ENCODE results near the gene CPNE4. TPM values are rescaled to one million over a fixed set of nuclear protein-coding genes. Genes with fewer than 3 reads are reported as not detected.
"Not testable (repeated sequence)": the region's sequence is repeated elsewhere in the genome, so short reads cannot be mapped to it uniquely, and the experiment has no call there.

The CPNE4 gene
- total RNA-seq, 1 experiment from 2014 or later = not detected

DNA sequence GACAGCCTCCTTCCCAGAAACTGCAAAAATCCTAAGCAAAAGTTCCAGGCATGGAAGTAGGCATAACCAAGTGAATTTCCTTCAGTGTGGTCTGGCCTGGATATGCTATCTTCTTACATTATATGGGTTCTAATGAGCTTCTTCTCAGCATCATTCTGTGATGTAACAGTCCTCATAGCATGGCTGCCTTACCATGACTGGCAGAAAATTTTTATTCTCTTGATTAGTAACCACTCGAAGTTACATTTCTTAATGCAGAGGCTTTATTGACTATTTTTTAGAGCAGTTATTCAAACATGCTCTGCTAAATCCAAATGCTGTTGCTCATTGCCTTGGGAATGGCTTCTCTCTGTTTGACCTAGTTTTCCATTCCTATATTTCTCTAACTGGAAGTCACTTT is 21.1 kb upstream of the CPNE4 start:
- Histone ChIP-seq H3K36me3 (ENCODE audit: insufficient read depth, low read length) (no peaks in the 10 kb centered on the region), H3K9me2 (replicated peaks; ENCODE audit: insufficient read depth, low read length) (no peaks in the 10 kb centered on the region), H3K4me2 (ENCODE audit: low read depth, low read length, poor library complexity, severe bottlenecking) (no peak overlapping the region), H3K27ac (ENCODE audit: low read length) (no peak overlapping the region), H3K27me3 (ENCODE audit: low read length) (no peaks in the 10 kb centered on the region), H3K4me1 (ENCODE audit: low read length) (no peaks in the 10 kb centered on the region), H3K9me3 (ENCODE audit: low read length) (no peaks in the 10 kb centered on the region), H2AFZ (ENCODE audit: low read length) (no peak overlapping the region), H3K79me2 (ENCODE audit: low read length) (no peaks in the 10 kb centered on the region), H3K4me3 (ENCODE audit: low read length) (no peak overlapping the region), H4K20me1 (ENCODE audit: insufficient read depth, low read depth, low read length) (no peaks in the 10 kb centered on the region), H3K9ac (ENCODE audit: low read length) (no peak overlapping the region)
- DNase-seq = no peak

DNA sequence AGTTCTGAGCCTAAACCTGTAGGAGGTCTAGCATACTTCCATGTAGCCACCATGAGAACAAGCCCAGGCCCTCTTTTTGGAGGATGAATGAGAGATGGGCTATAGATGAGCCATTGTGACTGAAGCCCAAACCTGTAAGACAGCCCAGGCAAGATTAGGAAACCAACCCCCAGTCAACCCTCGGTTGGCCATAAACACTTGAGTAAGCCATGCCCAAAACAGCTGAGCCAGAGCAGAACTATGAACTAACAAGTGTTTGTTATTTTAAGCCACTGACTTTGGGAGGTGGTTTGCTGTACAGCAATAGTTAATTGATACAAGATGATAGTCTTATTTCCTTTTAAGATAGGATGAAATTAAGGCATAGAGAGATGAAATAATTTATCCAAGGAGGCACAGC is 12.4 kb upstream of the CPNE4 start:
- Histone ChIP-seq H3K27me3 (ENCODE audit: low read length) (no peaks in the 10 kb centered on the region), H3K4me1 (ENCODE audit: low read length) (no peaks in the 10 kb centered on the region), H3K4me3 (ENCODE audit: low read length) (no peak overlapping the region), H3K27ac (ENCODE audit: low read length) (no peak overlapping the region), H4K20me1 (ENCODE audit: insufficient read depth, low read depth, low read length) (no peaks in the 10 kb centered on the region), H3K9ac (ENCODE audit: low read length) (no peak overlapping the region), H3K36me3 (ENCODE audit: insufficient read depth, low read length) (no peaks in the 10 kb centered on the region), H3K79me2 (ENCODE audit: low read length) (no peaks in the 10 kb centered on the region), H3K9me2 (replicated peaks; ENCODE audit: insufficient read depth, low read length) (no peaks in the 10 kb centered on the region), H3K9me3 (ENCODE audit: low read length) (no peaks in the 10 kb centered on the region), H3K4me2 (ENCODE audit: low read depth, low read length, poor library complexity, severe bottlenecking) (no peak overlapping the region), H2AFZ (ENCODE audit: low read length) (no peak overlapping the region)
- no peak for DNase-seq

DNA sequence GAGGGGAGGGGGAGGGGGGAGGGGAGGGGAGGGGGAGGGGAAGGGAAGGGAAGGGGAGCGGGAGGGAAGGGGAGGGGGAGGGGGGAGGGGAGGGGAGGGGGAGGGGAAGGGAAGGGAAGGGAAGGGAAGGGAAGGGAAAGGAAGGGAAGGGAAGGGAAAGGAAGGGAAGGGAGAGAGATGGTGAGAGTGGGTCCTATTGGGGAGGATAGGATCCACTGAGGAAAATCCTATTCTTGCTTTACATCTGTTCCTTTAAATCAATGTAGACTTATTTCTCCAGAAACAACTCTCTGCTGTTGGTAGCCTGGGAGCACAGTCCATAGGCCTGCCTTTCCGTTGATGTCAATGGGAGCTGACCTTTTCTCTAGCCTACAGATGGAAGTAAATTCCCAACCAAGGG is 10.1 kb upstream of the CPNE4 start:
- H3K27me3 ChIP-seq (ENCODE audit: low read length); H3K27ac ChIP-seq (ENCODE audit: low read length); H3K9me2 ChIP-seq (replicated peaks; ENCODE audit: insufficient read depth, low read length); H3K9ac ChIP-seq (ENCODE audit: low read length); H3K4me2 ChIP-seq (ENCODE audit: low read depth, low read length, poor library complexity, severe bottlenecking); H3K79me2 ChIP-seq (ENCODE audit: low read length); H3K4me1 ChIP-seq (ENCODE audit: low read length); H4K20me1 ChIP-seq (ENCODE audit: insufficient read depth, low read depth, low read length); DNase-seq; H3K9me3 ChIP-seq (ENCODE audit: low read length); H3K36me3 ChIP-seq (ENCODE audit: insufficient read depth, low read length); H3K4me3 ChIP-seq (ENCODE audit: low read length); H2AFZ ChIP-seq (ENCODE audit: low read length): not testable (repeated sequence)

DNA sequence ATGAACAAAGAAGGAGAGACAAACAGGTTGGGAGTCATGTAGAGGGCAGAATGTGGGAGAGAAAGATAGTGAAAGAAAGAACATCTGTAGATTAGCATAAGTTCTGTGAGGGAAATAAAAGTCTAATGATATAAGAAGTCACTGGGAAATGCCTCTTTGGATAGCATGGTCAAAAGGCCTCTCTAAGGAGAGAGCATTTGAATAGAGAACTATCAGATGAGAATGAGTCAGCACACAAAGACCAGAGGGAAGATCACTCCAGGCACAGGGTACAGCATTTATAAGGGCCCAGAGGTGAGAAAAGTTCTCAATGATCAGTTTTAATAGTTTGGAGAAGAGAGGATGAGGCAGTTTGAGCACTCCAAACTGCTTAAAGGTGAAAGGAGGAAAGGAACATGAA is 7.9 kb upstream of the CPNE4 start:
- Histone ChIP-seq H3K9me2 (replicated peaks; ENCODE audit: insufficient read depth, low read length) (no peaks in the 10 kb centered on the region), H4K20me1 (ENCODE audit: insufficient read depth, low read depth, low read length) (no peaks in the 10 kb centered on the region), H3K27me3 (ENCODE audit: low read length) (no peaks in the 10 kb centered on the region), H3K4me1 (ENCODE audit: low read length) (no peaks in the 10 kb centered on the region), H3K9ac (ENCODE audit: low read length) (no peak overlapping the region), H3K4me2 (ENCODE audit: low read depth, low read length, poor library complexity, severe bottlenecking) (no peak overlapping the region), H3K36me3 (ENCODE audit: insufficient read depth, low read length) (no peaks in the 10 kb centered on the region), H3K9me3 (ENCODE audit: low read length) (no peaks in the 10 kb centered on the region), H3K79me2 (ENCODE audit: low read length) (no peaks in the 10 kb centered on the region), H3K27ac (ENCODE audit: low read length) (no peak overlapping the region), H3K4me3 (ENCODE audit: low read length) (no peak overlapping the region), H2AFZ (ENCODE audit: low read length) (no peak overlapping the region)
- DNase-seq = peak; percentile 2

DNA sequence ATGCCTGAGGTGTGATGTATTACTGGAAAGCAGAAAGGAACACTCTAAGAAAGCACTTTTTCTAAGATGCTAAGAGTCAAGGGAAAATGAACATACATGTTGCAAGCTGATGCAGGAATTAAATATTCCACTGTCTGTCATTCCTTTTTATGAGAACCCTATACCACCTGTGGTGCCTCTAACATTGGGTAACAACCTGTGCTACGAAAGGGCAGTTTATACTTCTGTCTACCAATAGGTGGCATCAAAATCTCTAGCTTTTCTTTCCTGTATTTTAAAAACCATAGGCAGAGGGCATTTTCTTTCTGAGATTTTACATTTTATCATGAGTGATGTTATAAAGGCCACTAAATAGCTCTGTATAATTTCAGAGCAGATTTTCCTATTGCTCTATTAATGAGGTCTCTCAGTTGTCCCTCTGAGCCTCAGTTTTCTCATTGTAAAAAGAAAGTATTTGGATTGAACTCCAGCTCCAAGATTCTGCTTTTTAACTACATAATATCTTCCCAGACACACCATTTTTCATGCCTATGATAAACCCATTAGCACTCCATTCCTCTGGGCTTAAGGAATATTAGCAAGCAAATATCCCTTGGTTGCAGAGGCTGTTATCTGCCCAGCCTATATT is 3.5 kb upstream of the CPNE4 start:
- Histone ChIP-seq H3K4me1 (ENCODE audit: low read length) (no peaks in the 10 kb centered on the region), H3K4me2 (ENCODE audit: low read depth, low read length, poor library complexity, severe bottlenecking) (no peak overlapping the region), H3K36me3 (ENCODE audit: insufficient read depth, low read length) (no peaks in the 10 kb centered on the region), H4K20me1 (ENCODE audit: insufficient read depth, low read depth, low read length) (no peaks in the 10 kb centered on the region; the same call in 1 of the 2 replicates), H3K27me3 (ENCODE audit: low read length) (no peaks in the 10 kb centered on the region), H2AFZ (ENCODE audit: low read length) (no peak overlapping the region), H3K79me2 (ENCODE audit: low read length) (no peaks in the 10 kb centered on the region), H3K4me3 (ENCODE audit: low read length) (no peak overlapping the region), H3K9me2 (replicated peaks; ENCODE audit: insufficient read depth, low read length) (no peaks in the 10 kb centered on the region), H3K27ac (ENCODE audit: low read length) (no peak overlapping the region), H3K9me3 (ENCODE audit: low read length) (no peaks in the 10 kb centered on the region), H3K9ac (ENCODE audit: low read length) (no peak overlapping the region)
- peak; percentile 73 for DNase-seq

DNA sequence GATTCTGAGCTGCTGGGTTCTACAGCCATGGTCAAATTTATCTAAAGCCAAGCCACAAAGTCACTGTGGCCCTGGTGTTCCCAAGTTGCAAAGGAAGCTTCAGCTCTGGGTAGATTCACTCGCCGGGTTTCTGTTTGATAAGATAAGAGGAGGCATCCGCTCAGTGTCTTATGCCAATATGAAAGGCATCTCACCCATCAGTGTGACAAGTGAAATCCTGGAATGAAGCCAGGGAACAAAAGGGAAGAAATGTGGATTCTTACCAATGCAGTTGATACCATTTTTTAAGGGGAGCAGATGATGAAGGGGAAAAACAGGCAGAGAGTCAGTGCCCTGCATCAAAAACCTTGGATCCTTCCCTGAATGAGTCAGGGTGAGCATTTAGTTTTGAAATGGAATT is 2.8 kb upstream of the CPNE4 start:
- H3K9me2 ChIP-seq (replicated peaks; ENCODE audit: insufficient read depth, low read length) = no peaks in the 10 kb centered on the region
- H3K36me3 ChIP-seq (ENCODE audit: insufficient read depth, low read length) = no peaks in the 10 kb centered on the region
- no peak overlapping the region for H3K4me2 ChIP-seq (ENCODE audit: low read depth, low read length, poor library complexity, severe bottlenecking)
- no peaks in the 10 kb centered on the region for H3K4me1 ChIP-seq (ENCODE audit: low read length)
- H4K20me1 ChIP-seq (ENCODE audit: insufficient read depth, low read depth, low read length) = no peaks in the 10 kb centered on the region; the same call in 1 of the 2 replicates
- H3K4me3 ChIP-seq (ENCODE audit: low read length) = no peak overlapping the region
- H3K79me2 ChIP-seq (ENCODE audit: low read length) = no peaks in the 10 kb centered on the region
- peak; percentile 14 for DNase-seq
- no peak overlapping the region for H3K9ac ChIP-seq (ENCODE audit: low read length)
- H3K27ac ChIP-seq (ENCODE audit: low read length) = no peak overlapping the region
- no peaks in the 10 kb centered on the region for H3K27me3 ChIP-seq (ENCODE audit: low read length)
- no peaks in the 10 kb centered on the region for H3K9me3 ChIP-seq (ENCODE audit: low read length)
- H2AFZ ChIP-seq (ENCODE audit: low read length) = no peak overlapping the region

DNA sequence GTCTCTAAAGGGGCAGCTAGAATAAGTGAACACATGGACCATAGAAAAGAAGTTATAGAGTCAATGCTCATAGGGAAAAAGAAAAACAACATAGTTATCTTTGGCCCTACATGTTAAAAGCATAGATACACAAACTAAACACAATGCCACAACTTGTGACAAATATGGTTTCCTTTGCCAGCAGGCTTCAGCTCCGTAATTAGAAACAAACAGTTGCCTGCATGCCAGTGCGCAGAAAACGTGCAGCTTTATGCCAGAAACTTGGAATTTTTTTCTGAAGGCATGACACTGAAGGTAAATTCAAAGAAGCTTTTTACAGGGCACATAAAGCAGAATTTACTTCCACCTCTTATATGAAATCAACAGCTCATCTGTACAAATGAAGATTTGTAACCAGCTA is 2.2 kb upstream of the CPNE4 start:
- Histone ChIP-seq H3K4me2 (ENCODE audit: low read depth, low read length, poor library complexity, severe bottlenecking) (no peak overlapping the region), H3K27ac (ENCODE audit: low read length) (no peak overlapping the region), H3K9me2 (replicated peaks; ENCODE audit: insufficient read depth, low read length) (no peaks in the 10 kb centered on the region), H3K9ac (ENCODE audit: low read length) (no peak overlapping the region), H3K9me3 (ENCODE audit: low read length) (no peaks in the 10 kb centered on the region), H2AFZ (ENCODE audit: low read length) (no peak overlapping the region), H3K4me3 (ENCODE audit: low read length) (no peak overlapping the region), H3K4me1 (ENCODE audit: low read length) (no peaks in the 10 kb centered on the region), H3K27me3 (ENCODE audit: low read length) (no peaks in the 10 kb centered on the region), H4K20me1 (ENCODE audit: insufficient read depth, low read depth, low read length) (no peaks in the 10 kb centered on the region; the same call in 1 of the 2 replicates), H3K79me2 (ENCODE audit: low read length) (no peaks in the 10 kb centered on the region), H3K36me3 (ENCODE audit: insufficient read depth, low read length) (no peaks in the 10 kb centered on the region)
- no peak for DNase-seq

DNA sequence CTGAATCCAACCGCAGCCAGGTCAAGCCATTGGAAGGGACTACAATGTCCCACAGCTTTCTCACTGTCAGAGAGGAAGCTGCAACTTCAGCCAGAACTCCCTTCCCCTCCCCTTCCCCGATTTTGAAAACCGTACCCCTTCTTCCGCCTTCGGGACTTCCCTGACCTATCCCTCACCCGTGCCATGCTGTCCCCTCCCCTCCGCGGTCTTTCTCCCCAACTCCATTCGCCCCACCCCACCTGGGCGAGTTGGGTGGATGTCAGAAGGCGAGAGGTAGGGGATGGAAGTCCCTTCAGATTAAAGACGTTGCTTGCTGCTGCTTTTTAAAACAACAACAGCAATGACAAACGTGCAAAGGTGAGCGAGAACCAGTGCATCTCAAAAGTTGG is 723 bp downstream of the CPNE4 start:
- Histone ChIP-seq H3K4me3 (ENCODE audit: low read length) (no peak overlapping the region), H3K9me2 (replicated peaks; ENCODE audit: insufficient read depth, low read length) (no peaks in the 10 kb centered on the region), H3K27ac (ENCODE audit: low read length) (no peak overlapping the region), H3K4me1 (ENCODE audit: low read length) (no peaks in the 10 kb centered on the region), H4K20me1 (ENCODE audit: insufficient read depth, low read depth, low read length) (no peaks in the 10 kb centered on the region; the same call in 1 of the 2 replicates), H3K79me2 (ENCODE audit: low read length) (no peaks in the 10 kb centered on the region), H3K4me2 (ENCODE audit: low read depth, low read length, poor library complexity, severe bottlenecking) (no peak overlapping the region), H3K9me3 (ENCODE audit: low read length) (no peaks in the 10 kb centered on the region), H2AFZ (ENCODE audit: low read length) (no peak overlapping the region), H3K9ac (ENCODE audit: low read length) (no peak overlapping the region), H3K27me3 (ENCODE audit: low read length) (no peaks in the 10 kb centered on the region), H3K36me3 (ENCODE audit: insufficient read depth, low read length) (no peaks in the 10 kb centered on the region)
- DNase-seq = peak; percentile 2

DNA sequence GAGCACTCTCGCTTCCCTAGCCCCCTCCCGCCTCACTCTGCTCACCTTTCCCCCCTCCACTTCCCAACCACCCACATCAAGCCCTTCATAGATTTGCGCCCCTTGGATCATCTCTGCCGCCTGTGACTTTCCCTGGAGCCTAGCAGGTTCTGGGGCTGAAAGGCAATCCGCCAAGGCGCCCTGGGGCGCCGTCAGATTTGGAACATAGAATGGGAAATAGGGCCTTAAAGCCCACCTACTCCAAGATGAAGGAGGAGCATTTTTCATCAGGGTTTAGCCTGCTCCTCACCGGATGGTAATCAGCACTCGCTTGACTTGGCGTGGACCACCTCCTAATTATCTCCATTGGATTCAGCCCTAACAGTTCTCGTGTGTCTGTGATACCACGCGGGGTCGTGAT is 1.3 kb downstream of the CPNE4 start:
- no peak for DNase-seq
- H2AFZ ChIP-seq (ENCODE audit: low read length) = no peak overlapping the region
- H3K9me3 ChIP-seq (ENCODE audit: low read length) = no peaks in the 10 kb centered on the region
- H3K4me1 ChIP-seq (ENCODE audit: low read length) = no peaks in the 10 kb centered on the region
- H3K9ac ChIP-seq (ENCODE audit: low read length) = no peak overlapping the region
- no peaks in the 10 kb centered on the region for H3K36me3 ChIP-seq (ENCODE audit: insufficient read depth, low read length)
- H3K79me2 ChIP-seq (ENCODE audit: low read length) = no peaks in the 10 kb centered on the region
- H3K4me3 ChIP-seq (ENCODE audit: low read length) = no peak overlapping the region
- H3K27me3 ChIP-seq (ENCODE audit: low read length) = no peaks in the 10 kb centered on the region
- no peak overlapping the region for H3K27ac ChIP-seq (ENCODE audit: low read length)
- no peaks in the 10 kb centered on the region; the same call in 1 of the 2 replicates for H4K20me1 ChIP-seq (ENCODE audit: insufficient read depth, low read depth, low read length)
- no peaks in the 10 kb centered on the region for H3K9me2 ChIP-seq (replicated peaks; ENCODE audit: insufficient read depth, low read length)
- H3K4me2 ChIP-seq (ENCODE audit: low read depth, low read length, poor library complexity, severe bottlenecking) = no peak overlapping the region
